GM19452 (cell line): ENCODE measurements around the gene RASSF3.
A peak's percentile ranks its signal among the peaks of the same experiment; 100 is the strongest.
"Not testable (repeated sequence)": the region's sequence is repeated elsewhere in the genome, so short reads cannot be mapped to it uniquely, and the experiment has no call there.

Experiments used
- ATAC-seq: cut with Tn5 transposase; IDR thresholded peaks from one replicate; pipeline ENCODE4 v1.9.1; 2021; ENCODE audit not compliant: unreplicated experiment

RASSF3 gene

GRCh38 chr12:64688715-64689114 is 78.4 kb downstream of the RASSF3 start:
- no peak for ATAC-seq

DNA sequence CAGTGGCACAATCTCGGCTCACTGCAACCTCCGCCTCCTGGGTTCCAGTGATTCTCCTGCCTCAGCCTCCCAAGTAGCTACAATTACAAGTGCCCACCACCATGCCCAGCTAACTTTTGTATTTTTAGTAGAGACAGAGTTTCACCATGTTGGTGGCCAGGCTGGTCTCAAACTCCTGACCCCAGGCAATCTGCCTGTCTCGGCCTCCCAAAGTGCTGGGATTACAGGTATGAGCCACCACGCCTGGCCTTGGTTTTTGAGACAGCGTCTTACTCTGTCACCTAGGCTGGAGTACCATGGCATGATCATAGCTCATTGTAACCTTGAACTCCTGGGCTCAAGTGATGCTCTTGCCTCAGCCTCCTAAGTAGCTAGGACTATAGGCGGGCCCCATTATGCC is 79.9 kb downstream of the RASSF3 start:
- not testable (repeated sequence) for ATAC-seq

- ATAC-seq: no peak
Measured at GRCh38 chr12:64691227-64691794, 81.0 kb downstream of the RASSF3 start.

DNA sequence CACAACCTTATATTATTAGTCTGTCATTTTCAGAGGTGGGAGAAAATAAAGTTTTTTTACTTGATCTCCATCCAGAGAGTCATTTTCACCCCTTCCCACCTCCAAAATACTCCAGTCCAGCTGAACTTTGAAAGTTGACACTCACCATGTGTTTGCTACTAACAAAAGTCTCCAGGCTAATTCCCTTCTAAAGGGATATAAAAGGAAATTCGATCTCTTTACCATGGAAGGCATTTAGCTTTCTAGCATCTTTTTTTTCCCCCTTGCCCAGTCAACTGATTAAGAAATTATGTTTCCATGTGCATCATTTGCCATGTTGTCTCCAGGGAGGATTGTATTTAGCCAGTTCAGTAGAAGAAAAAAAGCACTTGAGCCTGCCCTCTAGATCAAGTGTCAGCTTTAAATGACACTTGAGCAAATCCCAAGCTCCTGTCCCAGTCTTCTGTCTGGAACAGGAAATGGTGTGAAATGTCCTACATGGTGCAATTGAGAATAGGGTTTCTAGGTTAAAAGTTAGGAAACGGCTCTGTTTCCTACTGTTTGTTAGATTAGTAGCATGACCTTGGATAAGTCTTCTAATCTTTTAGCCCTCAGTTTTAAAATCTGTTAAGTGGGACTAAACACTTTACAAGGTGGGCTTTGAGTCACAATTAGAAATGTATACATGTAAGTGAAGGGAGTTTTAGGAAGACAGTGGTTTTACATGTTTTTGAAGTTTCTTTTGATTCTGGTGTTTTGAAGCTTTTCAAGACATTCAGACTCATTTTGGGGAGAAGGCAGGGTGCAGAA is 81.7 kb downstream of the RASSF3 start:
- no peak for ATAC-seq

DNA sequence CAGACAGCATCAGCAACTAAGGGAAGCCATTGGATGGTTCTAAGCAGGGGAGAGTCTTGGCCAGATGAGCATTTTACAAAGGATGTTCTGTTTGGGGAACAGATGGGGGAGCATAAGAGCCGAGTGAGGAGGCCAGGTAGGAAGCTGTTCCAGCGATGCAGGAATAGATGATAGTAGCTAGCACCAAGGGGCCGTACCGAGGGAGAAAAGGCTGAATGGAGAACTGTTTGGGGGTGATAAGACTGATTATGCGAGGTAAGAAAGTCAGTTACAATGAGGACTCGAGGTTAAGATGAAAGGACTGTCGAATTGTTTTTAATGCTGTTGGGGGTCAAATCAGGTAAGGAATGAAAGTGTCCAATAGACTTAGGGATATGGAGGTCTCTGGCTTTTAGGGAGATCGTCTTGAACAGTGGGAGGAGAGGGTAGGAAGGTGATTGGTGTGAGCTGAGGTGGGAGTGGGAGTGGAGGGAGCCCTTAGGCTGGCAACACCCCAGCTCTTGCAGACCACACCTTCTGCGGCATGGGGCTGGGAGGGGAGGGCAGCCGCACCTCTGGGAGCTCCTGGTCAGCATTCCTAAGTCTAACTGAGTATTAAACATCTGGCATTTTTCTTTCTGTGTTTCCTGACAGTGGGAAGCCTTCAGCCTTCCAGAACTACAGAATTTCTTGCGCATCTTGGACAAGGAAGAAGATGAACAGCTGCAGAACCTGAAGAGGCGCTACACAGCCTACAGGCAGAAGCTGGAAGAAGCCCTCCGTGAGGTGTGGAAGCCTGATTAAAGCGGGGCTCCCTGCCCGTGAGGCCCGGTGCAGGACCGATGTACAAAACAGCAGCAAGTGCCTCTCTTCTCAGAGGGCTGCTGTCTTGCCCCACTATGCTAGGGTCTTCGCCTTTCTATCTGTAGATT is 84.1 kb downstream of the RASSF3 start:
- no peak for ATAC-seq

GRCh38 chr12:64695550-64695949 is 85.3 kb downstream of the RASSF3 start:
- no peak for ATAC-seq

DNA sequence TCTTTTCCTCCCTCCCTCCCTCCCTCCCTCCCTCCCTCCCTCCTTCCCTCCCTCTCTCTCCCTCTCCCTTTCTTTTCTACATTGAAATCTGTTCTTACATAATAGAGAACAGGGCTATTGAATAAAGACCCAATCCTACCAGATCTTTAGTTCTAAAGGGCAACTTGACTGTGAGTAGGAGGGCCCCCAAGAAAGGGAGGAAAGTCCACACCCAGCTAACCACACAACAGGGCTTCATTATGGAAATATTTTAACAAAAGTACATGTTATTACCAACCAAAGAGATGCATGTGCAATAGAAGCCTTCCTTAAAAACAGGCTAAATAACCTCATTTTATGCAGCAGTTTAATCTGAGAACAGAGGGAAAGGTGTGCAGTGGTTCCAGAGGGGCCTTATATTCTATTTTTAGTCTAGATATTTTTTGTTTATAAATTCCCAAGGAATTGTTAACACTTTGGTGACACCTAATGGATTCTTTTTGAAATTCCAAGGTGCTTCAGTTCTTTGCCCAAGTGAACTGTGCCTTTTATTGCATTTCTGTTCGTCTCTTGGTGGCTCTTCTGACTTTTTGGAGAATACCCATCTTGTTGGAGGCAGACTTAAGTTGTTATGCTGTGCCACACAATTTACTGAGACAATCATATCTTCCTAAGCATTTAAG is 85.9 kb downstream of the RASSF3 start:
- no peak for ATAC-seq

GRCh38 chr12:64699504-64700115 is 89.3 kb downstream of the RASSF3 start:
- ATAC-seq: no peak

DNA sequence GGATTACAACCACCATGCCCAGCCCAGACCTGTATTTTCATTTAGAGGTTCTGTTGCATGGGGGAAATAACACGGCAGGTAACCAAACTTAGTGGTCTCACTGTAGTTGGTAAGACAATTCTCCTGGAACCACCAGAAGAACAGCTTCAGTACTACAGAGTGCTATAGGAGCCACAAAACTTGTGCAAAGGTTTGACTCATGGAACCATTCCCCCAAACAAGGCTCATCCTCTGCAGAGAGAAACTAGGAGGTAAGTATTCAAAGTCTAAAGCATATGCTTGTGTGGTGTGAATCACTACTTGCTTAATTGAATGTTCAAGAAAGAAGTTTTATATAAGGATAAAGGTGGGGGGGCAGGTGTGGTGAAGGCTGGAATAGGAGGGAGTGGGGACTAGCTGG is 90.2 kb downstream of the RASSF3 start:
- ATAC-seq: no peak

DNA sequence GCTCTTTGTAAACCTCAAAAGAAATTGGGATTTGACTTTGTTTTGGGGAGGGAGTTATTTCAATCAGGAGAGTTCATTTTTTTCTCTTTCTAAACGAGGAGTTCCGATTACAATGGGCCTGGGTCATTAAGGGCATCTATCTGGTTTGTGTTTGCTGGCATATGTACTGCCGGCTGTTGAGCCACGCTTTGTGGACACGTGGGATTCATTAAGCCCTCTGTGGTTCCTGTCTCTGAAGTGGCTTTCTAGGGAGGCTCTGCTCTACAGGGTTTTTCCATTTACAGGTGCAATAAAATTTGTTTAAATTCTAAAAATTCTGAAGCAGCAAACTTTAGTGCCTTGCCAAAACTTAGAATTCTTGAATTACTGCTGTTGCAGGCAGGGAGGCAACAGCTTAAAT is 91.0 kb downstream of the RASSF3 start:
- no peak for ATAC-seq

- no peak for ATAC-seq
Measured at GRCh38 chr12:64706306-64706705, 96.0 kb downstream of the RASSF3 start.

GRCh38 chr12:64706857-64707256 is 96.6 kb downstream of the RASSF3 start:
- ATAC-seq: no peak

GRCh38 chr12:64707362-64707761 is 97.1 kb downstream of the RASSF3 start:
- ATAC-seq: no peak

GRCh38 chr12:64707926-64708325 is 97.6 kb downstream of the RASSF3 start:
- ATAC-seq: no peak

- no peak for ATAC-seq
Measured at GRCh38 chr12:64709429-64709828, 99.1 kb downstream of the RASSF3 start.

DNA sequence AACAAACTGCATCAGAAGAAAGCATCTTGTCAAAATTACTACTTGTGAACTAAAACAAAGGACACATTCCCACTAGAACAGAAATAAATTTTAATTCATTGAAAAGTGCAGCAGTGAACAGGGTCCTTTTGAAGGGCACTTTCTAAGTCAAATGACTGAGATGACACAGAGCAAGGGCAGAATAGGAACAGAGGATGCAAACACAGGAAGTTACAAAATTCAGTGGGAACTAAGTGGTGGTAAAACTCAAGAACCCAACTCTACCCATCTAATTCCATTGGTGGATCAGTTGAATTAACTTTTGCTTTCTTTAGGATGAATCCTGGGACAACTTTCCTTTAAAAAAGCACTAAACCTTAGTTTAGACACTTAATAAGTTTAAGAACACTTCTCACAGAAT is 103.1 kb downstream of the RASSF3 start:
- ATAC-seq: no peak

- peak; percentile 79 for ATAC-seq
Measured at GRCh38 chr12:64714551-64714968, 104.3 kb downstream of the RASSF3 start.

DNA sequence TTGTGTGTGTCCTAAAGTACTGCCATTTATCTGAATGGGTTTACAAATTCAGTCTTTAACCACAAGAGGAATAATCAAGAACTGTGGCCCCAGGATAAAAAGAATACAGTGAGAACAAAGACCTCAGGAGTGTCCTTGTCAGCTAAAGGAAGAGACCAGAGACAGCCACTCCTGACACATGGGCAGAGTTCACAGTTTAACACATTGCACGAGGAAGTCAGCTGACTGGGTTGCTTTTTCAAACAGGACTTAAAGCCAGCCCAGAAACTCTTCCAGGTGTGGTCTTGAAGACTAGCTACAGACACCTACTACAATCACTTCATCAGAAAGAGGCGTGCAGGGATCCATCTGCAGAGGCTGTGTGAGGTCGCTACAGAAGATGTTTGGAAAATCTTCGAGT is 106.1 kb downstream of the RASSF3 start:
- ATAC-seq: no peak

DNA sequence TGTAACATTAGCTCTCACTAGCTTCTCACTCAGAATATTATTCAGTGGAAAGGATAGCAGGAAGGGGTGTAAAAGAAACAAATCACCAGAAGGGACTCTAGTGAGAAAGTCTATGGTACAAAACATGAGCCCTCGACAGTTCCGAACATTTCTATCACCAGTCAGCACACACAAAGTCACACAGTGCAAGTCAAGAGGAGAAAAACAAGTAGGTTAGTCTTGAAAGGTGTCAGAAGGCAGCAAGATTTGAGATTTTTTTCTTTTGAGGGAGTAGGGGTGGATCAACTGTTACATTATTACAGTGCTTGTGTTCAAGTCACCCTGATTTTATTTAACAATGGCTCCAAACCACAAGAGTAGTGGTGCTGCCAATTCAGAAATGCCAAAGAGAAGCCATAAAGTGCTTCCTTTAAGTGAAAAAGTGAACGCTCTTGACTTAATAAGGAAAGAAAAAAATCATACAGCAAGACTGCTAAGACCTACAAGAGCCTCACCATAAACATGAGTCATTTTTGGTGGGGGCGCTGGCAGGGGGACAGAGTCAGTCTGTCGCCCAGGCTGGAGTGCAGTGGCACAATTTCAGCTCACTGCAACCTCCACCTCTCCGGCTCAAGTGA is 106.7 kb downstream of the RASSF3 start:
- no peak for ATAC-seq

DNA sequence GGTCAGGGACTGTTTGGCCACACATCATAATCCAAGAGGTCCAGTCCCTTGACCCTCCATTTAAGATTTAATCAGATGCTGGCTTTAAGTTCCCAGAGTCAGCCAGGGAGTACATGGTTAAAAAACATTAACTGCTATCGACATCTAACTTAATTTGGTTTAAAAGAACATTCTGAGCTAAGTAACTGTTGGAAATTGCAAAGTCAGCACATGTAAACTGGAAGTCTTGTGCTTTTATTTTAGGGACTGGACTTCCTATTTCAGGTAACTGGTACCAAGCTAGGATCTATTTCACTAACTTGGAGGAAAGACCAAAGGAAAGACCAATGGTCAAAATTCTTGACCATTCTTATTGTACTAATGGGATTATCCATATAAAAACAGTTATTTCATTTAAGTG is 108.4 kb downstream of the RASSF3 start:
- ATAC-seq: no peak
